Measurements from ENCODE around the gene MAZ.
"Not testable (repeated sequence)": the region's sequence is repeated elsewhere in the genome, so short reads cannot be mapped to it uniquely, and the experiment has no call there.

MAZ gene

DNA sequence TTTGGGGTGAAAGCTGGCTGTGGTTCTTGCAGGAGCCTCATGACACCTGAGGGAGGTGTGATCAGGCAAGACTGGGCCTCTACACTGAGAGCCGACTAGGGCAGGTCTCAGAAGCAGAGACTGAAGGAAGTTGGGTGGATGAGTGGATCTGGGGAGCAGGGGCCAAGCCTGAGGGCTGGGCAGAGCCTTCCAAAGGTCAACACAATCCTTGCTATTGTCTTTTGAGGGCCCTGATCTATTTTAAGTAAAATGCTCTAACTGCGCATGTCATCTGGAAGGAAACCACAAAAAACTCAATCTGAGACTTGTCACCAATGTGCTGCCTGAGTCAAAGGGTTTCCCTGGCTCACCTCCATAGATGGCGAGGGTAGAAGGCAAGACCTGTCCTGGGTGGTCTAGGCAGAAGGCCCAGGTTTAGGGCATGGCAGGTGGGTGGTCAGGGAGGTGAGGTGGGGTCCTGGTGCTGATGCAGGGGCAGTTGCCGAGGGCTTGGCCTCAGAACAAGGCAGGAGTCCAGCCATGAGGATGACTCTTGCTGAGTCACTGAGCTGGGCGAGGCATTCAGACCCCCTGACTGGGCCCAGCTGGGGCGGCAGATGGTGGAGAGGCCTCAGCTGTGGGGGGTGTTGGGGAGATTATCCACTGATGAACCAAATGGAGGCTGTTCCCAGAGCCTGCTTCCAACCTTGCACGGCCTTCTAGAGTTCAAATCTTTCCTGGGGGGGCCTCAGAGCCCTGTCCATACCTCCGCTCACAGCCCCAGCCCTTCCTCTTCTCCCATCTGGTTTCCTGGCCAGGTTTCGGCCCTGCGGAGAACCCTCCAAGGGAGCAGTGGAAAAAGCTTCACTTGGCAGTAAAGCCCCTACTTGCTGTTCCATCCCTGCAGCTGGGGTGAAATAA lies 19.1 kb downstream of the MAZ start:
- no peak for DNase-seq

DNA sequence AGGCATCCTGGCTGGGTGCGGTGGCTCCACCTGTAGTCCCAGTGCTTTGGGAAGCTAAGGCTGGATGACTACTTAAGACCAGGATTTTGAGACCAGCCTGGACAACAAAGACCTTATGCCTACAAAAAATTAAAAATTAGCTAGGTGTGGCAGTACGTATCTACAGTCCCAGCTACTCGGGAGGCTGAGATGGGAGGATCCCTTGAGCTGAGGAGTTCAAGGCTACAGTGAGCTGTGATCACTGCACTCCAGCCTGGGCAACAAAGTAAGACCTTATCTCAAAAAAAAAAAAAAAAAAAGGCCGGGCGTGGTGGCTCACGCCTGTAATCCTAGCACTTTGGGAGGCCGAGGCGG lies 20.0 kb downstream of the MAZ start:
- DNase-seq, result no peak

DNA sequence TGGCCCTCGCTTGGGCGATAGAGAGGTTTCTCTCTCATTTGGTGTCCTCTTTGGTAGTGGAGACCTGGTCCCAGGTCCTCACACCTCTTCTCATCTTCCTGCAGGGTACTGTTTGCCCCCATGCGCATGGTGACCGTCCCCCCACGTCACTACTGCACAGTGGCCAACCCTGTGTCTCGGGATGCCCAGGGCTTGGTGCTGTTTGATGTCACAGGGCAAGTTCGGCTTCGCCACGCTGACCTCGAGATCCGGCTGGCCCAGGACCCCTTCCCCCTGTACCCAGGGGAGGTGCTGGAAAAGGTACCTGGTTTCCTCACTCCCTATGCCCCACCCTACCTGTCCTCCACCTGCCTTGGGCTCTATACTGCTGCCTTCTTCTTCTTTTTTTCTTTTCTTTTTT lies 24.4 kb downstream of the MAZ start:
- DNase-seq, result no peak

DNA sequence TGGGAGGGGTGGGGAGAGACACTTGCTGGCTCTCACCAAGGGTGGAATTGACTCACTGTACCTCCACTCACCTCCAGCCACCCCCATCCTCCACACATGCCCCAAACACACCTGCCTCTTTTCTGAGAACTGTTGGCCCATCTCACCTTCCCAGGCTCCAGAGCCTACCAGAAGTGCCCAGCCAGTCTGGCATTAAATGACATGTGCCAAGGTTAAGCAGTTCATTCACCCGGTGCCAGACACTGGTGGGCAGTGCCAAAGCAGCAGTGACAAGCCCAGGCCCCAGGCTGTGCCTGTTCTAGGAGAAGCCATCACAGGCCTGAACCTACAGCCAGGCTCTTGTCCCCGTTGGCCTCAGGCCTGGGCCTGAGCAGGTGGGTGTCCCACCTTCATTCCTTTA lies 25.2 kb downstream of the MAZ start:
- no peak for DNase-seq

DNA sequence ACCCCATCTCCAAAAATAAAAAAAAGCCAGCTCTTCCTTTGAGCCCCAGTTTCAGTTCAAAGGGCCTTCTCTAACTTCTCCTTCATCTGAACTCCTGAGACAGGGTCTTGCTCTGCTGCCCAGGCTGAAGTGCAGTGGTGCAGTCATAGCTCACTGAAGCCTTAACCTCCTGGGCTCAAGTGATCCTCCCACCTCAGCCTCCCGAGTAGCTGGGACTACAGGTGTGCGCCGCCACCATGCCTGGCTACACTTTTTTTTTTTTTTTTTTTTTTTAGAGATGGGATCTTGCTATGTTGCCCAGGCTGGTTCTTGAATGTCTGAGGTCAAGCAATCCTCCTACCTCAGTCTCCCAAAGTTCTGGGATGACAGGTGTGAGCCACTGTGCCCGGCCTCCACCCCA lies 26.9 kb downstream of the MAZ start:
- DNase-seq, result not testable (repeated sequence)

DNA sequence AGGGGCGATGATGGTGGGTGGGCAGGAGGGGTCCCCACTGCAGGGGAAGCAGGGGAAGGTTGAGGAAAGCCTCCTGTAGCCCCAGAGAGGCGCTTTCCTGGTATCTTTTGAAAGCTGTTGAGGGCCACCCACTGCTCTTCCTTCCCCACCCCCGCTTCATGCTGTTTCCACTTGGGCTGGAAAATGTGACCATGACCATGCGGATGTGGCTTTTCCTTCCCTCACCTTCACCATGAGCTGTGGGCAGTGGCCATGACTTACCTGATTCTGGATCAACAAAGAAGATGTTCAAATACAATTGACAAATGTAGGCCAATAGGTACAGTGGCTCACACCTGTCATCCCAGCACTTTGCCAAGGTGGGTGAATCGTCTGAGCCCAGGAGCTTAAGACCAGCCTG lies 27.8 kb downstream of the MAZ start:
- DNase-seq, result no peak

DNA sequence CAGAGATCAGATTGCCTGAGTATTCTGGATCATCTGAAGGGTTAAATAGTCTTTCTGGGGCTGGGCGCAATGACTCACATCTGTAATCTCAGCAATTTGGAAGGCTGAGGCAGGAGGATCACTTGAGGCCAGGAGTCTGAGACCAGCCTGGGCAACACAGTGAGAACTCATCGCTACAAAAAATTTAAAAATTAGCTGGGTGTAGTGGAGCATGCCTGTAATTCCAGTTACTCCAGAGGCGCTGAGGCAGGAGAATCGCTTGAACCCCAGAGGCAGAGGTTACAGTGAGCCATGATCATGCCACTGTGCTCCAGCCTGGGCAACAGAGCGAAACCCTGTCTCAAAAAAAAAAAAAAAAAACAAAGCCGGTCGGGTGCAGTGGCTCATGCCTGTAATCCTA lies 29.6 kb downstream of the MAZ start:
- no peak for DNase-seq

DNA sequence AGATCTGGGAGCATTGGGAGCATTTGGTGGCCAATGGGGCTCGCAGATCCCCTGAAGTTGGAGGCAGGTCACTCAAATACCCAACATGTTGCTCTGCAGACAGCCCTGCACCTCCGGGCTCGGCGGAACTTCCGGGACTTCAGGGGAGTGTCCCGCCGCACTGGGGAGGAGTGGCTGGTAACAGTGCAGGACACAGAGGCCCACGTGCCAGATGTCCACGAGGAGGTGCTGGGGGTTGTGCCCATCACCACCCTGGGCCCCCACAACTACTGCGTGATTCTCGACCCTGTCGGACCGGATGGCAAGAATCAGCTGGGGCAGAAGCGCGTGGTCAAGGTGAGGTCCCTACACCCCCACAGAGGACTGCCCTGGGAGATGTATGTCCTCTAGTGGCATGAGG lies 30.3 kb downstream of the MAZ start:
- no peak for DNase-seq

DNA sequence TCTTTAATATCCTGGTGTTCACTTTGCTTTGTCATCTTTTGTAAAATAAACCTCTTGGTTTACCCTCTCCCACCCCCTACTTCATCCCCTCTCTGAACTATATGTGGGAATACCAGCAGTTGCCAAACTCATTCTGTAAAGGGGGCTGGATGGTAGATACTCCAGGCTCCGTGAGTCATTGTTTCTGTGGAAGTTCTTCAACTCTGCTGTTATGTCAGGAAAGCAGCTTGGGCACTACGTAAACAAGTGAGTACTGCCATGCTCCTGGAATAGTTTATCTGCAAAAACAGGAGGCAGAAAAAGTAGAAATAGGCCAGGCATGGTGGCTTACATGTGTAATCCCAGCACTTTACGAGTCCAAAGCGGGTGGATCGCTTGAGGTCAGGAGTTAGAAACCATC lies 31.5 kb downstream of the MAZ start:
- no peak for DNase-seq

DNA sequence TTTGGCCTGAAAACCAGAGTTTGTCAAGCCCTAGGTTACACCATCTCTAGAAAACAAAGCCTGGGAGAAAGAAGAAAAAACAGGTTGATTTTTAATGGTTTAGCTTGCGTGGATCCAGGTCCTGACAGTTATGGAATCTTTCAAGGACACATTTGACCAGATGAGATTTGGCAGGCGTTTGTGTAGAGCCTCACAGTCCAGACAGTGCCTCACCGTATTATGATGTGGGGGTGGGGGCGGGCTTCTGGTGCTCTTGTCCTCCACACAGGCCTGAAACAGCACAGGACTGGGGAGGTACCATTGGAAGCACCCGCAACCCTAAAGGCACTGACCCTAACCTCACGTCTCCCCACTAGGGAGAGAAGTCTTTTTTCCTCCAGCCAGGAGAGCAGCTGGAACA lies 33.5 kb downstream of the MAZ start:
- DNase-seq, result no peak

DNA sequence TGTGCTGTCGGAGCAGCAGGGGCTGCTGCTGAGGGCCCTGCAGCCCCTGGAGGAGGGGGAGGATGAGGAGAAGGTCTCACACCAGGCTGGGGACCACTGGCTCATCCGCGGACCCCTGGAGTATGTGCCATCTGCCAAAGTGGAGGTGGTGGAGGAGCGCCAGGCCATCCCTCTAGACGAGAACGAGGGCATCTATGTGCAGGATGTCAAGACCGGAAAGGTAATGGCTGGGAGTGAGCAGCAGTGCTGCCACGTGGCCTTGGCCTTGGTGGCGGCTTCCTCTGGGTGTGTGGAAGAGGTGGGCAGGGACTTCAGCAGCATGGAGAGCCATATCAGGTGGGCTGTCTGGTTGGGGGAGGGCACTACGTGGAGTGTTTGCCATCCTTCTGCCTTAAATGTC lies 33.9 kb downstream of the MAZ start:
- DNase-seq, result no peak

DNA sequence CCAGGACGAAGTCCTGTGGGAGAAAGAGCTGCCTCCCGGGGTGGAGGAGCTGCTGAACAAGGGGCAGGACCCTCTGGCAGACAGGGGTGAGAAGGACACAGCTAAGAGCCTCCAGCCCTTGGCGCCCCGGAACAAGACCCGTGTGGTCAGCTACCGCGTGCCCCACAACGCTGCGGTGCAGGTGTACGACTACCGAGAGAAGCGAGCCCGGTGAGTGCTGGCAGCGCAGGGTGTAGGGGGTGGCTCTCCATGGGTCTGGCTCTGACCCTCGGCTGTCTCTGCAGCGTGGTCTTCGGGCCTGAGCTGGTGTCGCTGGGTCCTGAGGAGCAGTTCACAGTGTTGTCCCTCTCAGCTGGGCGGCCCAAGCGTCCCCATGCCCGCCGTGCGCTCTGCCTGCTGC lies 35.3 kb downstream of the MAZ start:
- DNase-seq, result no peak

DNA sequence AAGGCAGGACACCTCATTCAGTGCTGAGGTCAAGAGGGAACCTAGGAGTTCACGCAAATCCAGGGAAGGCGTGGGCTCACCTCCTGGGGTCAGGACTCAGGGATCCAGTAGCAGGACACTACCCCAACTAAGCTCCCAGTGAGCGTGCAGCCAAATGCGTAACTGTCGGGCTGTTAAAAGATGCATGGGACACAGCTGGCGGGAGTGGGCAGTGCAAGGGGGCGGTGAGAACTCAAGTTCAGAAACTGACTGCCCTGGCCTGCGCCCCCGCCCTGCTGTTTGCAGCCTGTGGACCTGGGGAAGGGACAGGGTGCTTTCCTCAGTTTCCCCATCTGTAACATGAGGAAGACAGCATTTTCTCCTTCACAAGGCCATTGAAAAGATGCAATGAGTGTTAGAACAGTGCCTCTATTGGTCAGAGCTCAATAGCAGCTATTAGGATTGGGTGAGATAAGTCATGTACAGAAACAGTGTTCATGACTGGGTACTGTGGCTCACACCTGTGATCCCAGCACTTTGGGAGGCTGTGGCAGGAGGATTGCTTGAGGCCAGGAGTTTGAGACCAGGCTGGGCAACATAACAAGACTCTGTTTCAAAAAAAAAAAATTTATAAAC lies 36.5 kb downstream of the MAZ start:
- DNase-seq, result no peak

DNA sequence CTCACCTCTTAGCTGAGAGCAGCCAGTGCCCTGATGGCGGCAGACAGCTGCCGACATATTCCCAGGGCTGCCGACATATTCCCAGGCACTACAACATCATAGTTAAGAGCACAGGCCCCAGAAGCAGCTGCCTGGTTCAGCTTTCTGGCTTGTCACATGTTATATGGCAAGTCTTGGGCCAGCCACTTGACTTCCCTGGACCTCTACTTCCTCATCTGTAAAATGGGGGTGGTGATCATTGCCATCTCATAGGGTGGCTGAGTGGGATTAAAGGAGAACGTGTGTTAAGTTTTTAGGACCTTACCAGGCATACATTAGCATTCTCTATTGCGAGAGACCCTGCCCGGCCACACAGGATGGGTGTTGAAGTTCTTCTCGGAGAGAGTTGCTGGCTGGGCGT lies 37.6 kb downstream of the MAZ start:
- no peak for DNase-seq

DNA sequence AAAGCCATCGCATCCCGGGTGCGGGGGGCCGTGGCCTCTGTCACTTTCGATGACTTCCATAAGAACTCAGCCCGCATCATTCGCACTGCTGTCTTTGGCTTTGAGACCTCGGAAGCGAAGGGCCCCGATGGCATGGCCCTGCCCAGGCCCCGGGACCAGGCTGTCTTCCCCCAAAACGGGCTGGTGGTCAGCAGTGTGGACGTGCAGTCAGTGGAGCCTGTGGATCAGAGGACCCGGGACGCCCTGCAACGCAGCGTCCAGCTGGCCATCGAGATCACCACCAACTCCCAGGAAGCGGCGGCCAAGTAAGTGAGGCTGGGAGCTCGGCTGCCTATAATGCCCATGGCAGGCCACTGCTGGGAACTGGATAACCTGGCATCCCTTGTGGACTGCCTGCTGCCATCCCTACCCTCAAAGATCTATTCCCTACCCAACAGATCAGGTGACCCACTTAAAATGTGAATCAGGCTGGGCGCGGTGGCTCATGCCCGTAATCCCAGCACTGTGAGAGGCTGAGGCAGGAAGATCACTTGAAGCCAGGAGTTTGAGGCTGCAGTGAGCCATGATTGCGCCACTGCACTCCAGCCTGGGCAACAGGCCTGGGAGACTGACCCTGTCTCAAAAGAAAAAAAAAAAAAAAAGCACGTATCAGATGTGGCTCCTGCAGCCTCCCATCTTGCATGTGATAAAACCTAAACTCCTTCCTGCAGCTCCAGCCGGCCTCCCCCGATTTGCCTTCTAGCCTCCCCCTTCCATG lies 38.4 kb downstream of the MAZ start:
- DNase-seq, result no peak

DNA sequence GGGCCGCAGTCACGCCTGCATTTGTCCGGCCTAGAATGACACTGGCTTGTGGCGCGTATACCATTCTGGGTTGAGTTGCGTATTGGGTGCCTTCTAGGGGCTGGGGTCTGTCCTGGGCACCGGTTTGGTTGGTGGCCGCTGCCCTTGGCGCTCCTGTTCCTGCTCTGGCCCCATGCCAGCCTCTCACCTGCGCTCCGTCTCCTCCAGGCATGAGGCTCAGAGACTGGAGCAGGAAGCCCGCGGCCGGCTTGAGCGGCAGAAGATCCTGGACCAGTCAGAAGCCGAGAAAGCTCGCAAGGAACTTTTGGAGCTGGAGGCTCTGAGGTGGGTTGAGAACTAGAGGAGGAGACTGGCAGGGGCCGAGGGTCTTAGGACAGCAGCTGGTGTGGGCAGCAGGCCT lies 39.3 kb downstream of the MAZ start:
- no peak for DNase-seq

DNA sequence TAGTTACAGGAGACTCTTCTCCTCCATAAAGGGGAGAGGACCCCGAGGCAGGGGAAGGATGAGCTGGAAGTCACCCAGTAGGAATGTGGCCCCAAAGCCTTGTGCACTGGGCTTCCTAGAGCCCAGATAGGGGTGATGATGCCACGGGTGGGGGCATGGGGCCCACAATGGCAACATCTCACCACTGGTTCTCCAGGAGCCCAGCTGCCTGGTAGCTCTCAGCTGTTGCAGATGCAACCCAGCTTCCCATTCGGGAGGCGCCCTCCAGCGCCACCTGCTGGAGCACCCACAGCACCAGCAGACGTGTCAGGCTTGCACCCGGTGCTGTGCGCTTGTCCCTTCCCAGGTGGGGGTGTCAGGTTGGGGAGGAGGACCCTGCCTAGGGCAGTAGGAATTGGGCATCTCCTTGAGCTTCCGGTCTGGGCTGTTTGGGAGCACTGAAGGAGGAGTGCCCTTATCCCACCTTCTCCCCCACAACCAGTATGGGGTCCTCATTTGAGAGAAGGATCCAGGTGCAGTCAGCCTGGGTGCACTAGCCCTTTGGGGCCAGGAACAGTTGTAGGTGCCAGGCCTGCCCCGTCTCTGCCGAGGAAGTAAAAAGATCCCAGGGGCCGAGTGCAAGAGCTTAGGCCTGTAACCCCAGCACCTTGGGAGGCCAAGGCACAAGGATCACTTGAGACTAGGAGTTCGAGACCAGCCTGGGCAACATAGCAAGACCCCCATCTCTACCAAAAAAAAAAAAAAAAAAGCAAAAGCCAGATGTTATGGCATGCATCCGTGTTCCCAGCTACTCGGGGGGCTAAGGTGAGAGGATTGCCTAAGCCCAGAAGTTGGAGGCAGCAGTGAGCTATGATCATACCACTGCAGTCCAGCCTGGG lies 42.3 kb downstream of the MAZ start:
- DNase-seq, result no peak

DNA sequence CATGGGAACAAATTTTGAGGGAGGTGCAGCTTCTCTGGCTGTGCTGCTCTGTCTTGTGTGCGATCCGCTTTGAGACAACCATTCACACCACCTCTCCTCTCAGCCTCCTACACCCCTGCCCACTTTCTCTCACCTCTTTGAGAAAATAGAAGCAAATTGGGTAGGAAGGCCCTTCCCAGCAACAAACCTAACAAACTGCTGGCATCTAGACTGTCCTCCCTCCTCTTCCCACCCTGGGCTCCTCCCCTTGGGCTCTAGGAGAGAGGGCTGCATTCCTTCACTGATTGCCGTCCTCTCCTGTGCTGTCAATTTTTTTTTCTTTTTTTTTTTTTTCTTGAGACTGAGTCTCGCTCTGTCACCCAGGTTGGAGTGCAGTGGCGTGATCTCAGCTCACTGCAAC lies 43.2 kb downstream of the MAZ start:
- DNase-seq, result no peak

DNA sequence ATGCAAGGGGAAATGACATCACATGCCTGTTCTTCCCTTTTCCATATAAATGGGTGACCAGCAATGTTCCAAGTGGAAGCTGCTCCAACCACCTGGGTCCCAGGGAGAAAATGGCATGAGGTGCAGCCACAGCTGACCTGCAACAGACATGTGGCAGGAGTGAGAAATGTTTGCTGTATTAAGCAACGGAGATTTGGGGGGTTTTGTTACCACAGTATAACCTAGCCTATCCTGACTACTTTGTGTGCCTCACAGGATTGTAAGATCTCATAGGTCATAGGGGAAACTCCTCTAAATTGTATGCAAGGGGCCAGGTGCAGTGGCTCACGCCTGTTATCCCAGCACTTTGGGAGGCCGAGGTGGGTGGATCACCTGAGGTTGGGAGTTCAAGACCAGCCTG lies 44.7 kb downstream of the MAZ start:
- no peak for DNase-seq

DNA sequence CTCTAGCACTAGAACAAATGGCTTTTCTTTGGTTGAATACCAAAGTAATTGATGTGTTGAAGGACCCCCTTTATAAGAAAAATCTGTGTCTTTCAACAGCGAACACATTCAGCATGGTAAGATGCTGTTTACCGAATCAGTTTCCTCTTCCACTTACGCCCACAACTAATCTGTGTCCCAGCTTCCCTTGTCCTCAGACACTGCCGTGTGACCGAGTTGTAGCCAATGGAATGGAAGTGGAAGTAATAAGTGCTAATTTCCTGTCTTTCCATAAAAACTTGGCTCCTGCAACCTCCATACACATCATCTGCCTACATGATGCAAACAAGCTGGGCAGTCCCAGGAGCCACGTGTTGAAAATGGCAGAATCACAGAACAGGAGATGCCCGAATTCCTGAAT lies 46.3 kb downstream of the MAZ start:
- DNase-seq, result no peak

DNA sequence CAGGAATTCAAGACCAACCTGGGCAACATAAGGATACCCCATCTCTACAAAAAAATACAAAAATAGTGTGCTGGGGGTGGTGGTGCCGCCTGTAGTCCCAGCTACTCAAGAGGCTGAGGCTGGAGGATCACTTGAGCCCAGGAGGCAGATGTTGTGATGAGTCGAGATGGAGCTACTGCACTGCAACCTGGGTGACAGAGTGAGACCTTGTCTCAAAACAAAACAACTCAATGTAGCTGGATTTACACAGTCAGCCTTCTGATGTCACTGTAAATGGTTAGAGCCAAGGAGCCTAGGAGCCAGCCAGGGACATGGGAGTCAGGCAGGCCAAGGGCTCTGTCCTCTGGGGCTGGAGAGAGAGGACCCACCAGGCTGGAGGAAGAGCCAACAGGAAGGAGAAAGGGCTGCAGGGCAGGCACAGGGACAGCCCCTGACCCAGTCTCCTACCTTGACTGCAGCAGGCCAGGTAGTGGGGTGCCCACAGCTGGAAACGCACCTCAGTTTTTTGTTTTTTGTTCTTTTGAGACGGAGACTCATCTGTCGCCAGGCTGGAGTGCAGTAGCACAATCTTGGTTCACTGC lies 48.3 kb downstream of the MAZ start:
- DNase-seq, result no peak

DNA sequence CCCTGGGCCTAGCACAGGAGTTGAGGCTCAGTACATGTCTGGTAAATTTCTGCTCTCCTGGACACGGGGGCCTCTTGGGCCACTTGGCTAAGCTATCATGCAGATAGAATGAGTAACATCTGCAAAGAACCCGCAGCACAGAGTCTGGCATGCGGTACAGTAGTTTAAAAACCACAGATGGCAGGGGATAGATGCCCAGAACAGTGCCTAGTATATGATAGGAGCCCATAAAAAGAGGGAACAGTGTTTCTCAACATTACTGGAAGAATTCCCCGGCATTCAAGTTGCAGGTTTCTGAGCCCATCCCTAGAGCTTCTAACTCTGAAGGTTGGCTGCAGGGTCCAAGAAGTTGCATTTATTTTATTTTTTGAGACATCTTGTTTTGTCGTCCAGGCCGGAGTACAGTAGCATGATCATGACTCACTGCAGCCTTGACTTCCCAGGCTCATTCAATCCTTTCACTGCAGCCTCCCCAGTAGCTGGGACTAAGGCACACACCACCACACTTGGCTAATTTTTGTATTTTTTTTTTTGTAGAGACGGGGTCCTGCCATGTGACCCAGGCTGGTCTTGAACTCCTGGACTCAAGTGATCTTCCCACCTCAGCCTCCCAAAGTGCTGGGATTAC lies 50.9 kb downstream of the MAZ start:
- no peak for DNase-seq

All from amniotic stem cell (primary cell).